HL-60 (cell line): ENCODE data around the gene CLDN1.
A peak's percentile ranks its signal among the peaks of the same experiment; 100 is the strongest.

ENCODE experiments used
- DNase-seq, 2 experiments: peaks; one replicate each; pipeline ENCODE4 v3.0.0-alpha.2; 2010 to 2020; ENCODE audit warnings: low read depth in 1 of 2, low spot score in 1 of 2
- H3K27ac ChIP-seq: fragments of 250-450 bp; sonication (Bioruptor Pico); replicated peaks from 2 replicates; pipeline ENCODE4 v1.5.1; 2020; ENCODE audit warnings: mild to moderate bottlenecking, moderate library complexity
- H3K27me3 ChIP-seq: fragments of 250-450 bp; sonication (Bioruptor Pico); 2 replicates; pipeline ENCODE4 v1.5.1; 2021; ENCODE audit warnings: mild to moderate bottlenecking, moderate library complexity; ENCODE audit not compliant: insufficient read depth, poor library complexity, severe bottlenecking
- H3K4me3 ChIP-seq: replicated peaks from 2 replicates; pipeline ENCODE4 v1.5.1; 2011; ENCODE audit warnings: mild to moderate bottlenecking, control low read depth, low read length; ENCODE audit not compliant: insufficient read depth
- GABPA ChIP-seq: IDR thresholded peaks from 2 replicates; pipeline ENCODE4 v1.6.1; 2012; ENCODE audit warnings: low read depth
- POLR2AphosphoS5 ChIP-seq: IDR thresholded peaks from 2 replicates; pipeline ENCODE4 v1.6.1; 2012; ENCODE audit warnings: low read depth
- SPI1 ChIP-seq: IDR thresholded peaks from 2 replicates; pipeline ENCODE4 v1.6.1; 2012; ENCODE audit warnings: low read depth, mild to moderate bottlenecking, borderline replicate concordance
- TF ChIP-seq, protein P1 (sequence below): IDR thresholded peaks from 2 replicates; pipeline ENCODE4 v1.6.1; 2012; ENCODE audit warnings: low read depth; ENCODE audit not compliant: insufficient replicate concordance
- TF ChIP-seq, protein P2 (sequence below): IDR thresholded peaks from one replicate; pipeline ENCODE4 v1.5.1; 2011; ENCODE audit warnings: low read length, control low read depth, inconsistent platforms; ENCODE audit not compliant: insufficient read depth

The CLDN1 gene

DNA sequence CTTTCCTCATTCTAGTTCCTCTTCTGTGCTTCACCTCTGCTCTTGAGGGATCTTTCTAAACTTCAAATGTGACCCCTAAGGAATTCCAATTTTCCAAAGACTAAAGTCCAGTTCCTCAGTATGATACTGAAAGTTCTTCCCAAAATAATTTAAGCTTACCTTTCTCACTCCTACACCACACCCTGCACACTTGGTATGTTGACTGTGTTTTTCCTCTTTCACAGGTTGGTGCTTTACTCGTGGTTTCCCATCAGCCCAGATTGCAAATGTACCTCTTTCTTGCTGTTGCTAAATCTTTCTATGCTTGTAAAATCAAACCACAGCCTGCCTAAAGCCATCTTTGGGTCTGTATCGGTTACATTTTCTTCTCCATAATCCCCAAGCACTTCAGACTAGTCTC is 35.2 kb upstream of the CLDN1 start:
- DNase-seq: peak in 1 of 2 experiments; percentile 35
- no peak overlapping the region for H3K4me3 ChIP-seq
- TF ChIP-seq GABPA (no peak), SPI1 (no peak), POLR2AphosphoS5 (no peak)
- TF ChIP-seq, protein P1, sequence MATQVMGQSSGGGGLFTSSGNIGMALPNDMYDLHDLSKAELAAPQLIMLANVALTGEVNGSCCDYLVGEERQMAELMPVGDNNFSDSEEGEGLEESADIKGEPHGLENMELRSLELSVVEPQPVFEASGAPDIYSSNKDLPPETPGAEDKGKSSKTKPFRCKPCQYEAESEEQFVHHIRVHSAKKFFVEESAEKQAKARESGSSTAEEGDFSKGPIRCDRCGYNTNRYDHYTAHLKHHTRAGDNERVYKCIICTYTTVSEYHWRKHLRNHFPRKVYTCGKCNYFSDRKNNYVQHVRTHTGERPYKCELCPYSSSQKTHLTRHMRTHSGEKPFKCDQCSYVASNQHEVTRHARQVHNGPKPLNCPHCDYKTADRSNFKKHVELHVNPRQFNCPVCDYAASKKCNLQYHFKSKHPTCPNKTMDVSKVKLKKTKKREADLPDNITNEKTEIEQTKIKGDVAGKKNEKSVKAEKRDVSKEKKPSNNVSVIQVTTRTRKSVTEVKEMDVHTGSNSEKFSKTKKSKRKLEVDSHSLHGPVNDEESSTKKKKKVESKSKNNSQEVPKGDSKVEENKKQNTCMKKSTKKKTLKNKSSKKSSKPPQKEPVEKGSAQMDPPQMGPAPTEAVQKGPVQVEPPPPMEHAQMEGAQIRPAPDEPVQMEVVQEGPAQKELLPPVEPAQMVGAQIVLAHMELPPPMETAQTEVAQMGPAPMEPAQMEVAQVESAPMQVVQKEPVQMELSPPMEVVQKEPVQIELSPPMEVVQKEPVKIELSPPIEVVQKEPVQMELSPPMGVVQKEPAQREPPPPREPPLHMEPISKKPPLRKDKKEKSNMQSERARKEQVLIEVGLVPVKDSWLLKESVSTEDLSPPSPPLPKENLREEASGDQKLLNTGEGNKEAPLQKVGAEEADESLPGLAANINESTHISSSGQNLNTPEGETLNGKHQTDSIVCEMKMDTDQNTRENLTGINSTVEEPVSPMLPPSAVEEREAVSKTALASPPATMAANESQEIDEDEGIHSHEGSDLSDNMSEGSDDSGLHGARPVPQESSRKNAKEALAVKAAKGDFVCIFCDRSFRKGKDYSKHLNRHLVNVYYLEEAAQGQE: no peak
- TF ChIP-seq, protein P2, sequence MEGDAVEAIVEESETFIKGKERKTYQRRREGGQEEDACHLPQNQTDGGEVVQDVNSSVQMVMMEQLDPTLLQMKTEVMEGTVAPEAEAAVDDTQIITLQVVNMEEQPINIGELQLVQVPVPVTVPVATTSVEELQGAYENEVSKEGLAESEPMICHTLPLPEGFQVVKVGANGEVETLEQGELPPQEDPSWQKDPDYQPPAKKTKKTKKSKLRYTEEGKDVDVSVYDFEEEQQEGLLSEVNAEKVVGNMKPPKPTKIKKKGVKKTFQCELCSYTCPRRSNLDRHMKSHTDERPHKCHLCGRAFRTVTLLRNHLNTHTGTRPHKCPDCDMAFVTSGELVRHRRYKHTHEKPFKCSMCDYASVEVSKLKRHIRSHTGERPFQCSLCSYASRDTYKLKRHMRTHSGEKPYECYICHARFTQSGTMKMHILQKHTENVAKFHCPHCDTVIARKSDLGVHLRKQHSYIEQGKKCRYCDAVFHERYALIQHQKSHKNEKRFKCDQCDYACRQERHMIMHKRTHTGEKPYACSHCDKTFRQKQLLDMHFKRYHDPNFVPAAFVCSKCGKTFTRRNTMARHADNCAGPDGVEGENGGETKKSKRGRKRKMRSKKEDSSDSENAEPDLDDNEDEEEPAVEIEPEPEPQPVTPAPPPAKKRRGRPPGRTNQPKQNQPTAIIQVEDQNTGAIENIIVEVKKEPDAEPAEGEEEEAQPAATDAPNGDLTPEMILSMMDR: no peak

GRCh38 chr3:190356246-190356645 is 34.0 kb upstream of the CLDN1 start:
- no peak for TF ChIP-seq SPI1
- TF ChIP-seq, protein P1: no peak
- DNase-seq: no peak
- Histone ChIP-seq H3K4me3 (no peak overlapping the region), H3K27ac (no peak overlapping the region), H3K27me3 (no peaks in the 10 kb centered on the region)

More for the DNA sequence above, 35.2 kb upstream of the CLDN1 start:
- Histone ChIP-seq H3K27me3 (no peaks in the 10 kb centered on the region), H3K27ac (no peak overlapping the region)

DNA sequence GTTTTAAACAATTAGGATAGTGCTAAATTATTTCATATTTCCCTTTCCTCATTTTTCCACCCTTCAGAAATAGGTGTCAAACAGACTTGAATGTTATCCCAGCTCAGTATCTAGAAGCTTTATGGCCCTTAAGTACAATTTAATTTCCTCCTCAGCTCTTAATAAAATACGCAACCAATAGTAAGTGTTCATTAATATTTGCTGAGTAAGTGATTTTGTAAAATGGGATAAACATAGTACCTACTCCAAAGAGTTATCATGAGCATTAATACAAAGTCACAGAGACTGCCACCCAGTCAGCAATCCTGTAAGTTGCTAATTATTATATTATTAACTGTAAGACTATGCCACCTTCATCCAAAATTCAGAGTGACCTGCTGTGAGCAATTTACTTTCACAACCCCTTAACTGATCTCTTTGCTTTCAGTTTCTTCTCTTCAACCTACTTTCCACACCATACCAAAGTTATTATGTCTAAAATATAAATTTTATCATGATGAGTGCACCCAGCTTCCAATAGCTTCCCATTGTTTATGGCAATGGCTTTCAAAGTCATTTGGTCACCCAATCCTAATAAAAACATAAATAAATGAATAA is 30.7 kb upstream of the CLDN1 start:
- Histone ChIP-seq H3K27ac (no peak overlapping the region), H3K4me3 (no peak overlapping the region), H3K27me3 (no peaks in the 10 kb centered on the region)
- DNase-seq: no peak
- TF ChIP-seq POLR2AphosphoS5: no peak
- TF ChIP-seq SPI1: no peak
- TF ChIP-seq, protein P2: no peak
- TF ChIP-seq, protein P1: no peak
- no peak for TF ChIP-seq GABPA

- no peak for TF ChIP-seq GABPA
- TF ChIP-seq SPI1: no peak
- no peak for TF ChIP-seq POLR2AphosphoS5
- TF ChIP-seq, protein P2: no peak
- TF ChIP-seq, protein P1: no peak
- Histone ChIP-seq H3K27ac (no peak overlapping the region), H3K27me3 (no peaks in the 10 kb centered on the region), H3K4me3 (no peak overlapping the region)
- DNase-seq: no peak
Measured at GRCh38 chr3:190346541-190346940, 24.3 kb upstream of the CLDN1 start.
